ENCODE measurements around the gene CTDSP2. TPM values are rescaled to one million over a fixed set of nuclear protein-coding genes. Genes with fewer than 3 reads are reported as not detected.
"Not testable (repeated sequence)": the region's sequence is repeated elsewhere in the genome, so short reads cannot be mapped to it uniquely, and the experiment has no call there.

The CTDSP2 gene
- polyA plus RNA-seq, 6 donors from 2014 or later: 44.3 to 65.3 (median 53.2) TPM

DNA sequence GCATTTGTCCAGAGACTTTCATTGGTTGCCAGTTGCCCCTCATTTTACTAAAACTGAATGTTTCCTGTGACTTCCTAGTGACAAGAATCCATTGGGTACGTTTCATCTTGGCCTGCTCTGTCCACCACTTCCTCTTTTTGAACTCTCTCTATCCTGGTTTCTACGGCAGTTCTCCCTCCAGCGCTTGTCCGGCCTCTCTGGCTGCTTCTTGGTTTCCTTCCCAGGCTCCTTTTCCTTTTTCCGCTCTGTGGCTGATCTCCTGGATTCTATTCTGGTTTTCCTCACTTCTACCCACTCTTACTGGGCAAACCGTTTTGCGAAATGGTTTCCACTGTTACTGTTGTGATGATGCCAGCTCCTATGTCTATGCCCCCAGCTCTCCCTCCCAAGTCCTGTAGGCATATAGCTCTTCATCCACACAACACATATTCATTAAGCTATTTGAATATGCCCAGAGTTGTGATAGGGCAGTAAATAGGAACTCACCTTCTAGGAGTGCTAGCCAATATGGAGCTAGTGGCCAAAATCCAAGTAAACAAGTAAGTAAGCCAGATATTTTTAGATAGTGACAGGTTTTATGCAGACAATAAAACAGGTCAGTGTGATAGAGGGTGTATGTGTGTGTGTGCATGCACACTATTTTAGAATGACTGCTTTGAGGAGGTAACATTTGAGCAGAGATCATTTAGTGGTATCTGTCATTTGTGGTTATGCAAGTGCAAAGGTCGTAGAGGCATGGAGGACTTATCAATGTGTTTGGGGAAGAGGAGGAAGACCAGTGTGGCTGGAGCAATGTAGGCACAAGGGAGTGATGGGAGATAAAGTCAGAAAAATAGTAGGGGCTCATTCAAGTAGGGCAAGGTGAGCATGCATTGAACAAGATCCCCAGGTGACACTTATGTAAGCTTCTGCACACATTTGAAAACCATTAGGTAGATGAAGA, 27.9 kb upstream of the CTDSP2 start:
- Mint-ChIP-seq H3K4me3 (no peak overlapping the region), H3K27me3 (peaks cover under 1 to 18% (median 13%) of the 10 kb centered on the region in 3 donors), H3K9me3 (peaks cover 0 to 1% (median 0%) of the 10 kb centered on the region in 7 donors), H3K36me3 (no peaks in the 10 kb centered on the region), H3K27ac (no peak overlapping the region), H3K4me1 (peaks cover 7 to 8% (median 7%) of the 10 kb centered on the region in 3 donors)
- ATAC-seq (ENCODE audit: low read depth in 2 of 2) (no peak), DNase-seq (no peak)

DNA sequence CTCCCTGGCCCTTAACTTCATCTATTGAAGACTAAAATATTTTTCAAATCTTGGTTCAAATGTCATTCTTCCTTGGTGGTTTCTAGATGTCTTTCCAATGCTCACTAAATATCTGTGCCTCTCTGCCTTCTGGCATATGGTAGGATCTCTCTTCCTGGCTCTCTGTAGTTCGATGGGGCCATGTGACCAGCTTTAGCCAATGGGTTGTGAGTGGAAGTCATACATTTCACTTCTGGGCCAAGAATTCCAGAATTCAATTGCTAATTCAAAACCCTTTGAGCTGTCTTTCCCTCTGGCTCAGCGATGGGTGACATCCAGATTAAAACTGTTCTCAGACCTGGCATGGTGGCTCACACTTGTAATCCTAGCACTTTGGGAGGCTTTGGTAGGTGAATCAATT, 25.8 kb upstream of the CTDSP2 start:
- no peak overlapping the region for H3K4me3 Mint-ChIP-seq
- peaks cover 7 to 8% (median 7%) of the 10 kb centered on the region in 3 donors for H3K4me1 Mint-ChIP-seq
- H3K9me3 Mint-ChIP-seq: peaks cover 0 to 1% (median 0%) of the 10 kb centered on the region in 7 donors
- H3K27ac Mint-ChIP-seq: no peak overlapping the region
- ATAC-seq (ENCODE audit: low read depth in 2 of 2) (no peak), DNase-seq (no peak)
- H3K36me3 Mint-ChIP-seq: no peaks in the 10 kb centered on the region
- peaks cover 19 to 30% (median 25%) of the 10 kb centered on the region in 3 donors for H3K27me3 Mint-ChIP-seq

- H3K4me3 Mint-ChIP-seq: no peak overlapping the region
- H3K36me3 Mint-ChIP-seq: no peaks in the 10 kb centered on the region
- ATAC-seq (ENCODE audit: low read depth in 2 of 2) (no peak), DNase-seq (no peak)
- H3K4me1 Mint-ChIP-seq: peaks cover 8 to 11% (median 8%) of the 10 kb centered on the region in 3 donors
- peaks cover 0 to 1% (median 0%) of the 10 kb centered on the region in 7 donors for H3K9me3 Mint-ChIP-seq
- no peak overlapping the region for H3K27ac Mint-ChIP-seq
- H3K27me3 Mint-ChIP-seq: peaks cover 29 to 46% (median 34%) of the 10 kb centered on the region in 3 donors
Observed at GRCh38 chr12:57869927-57870318, 23.4 kb upstream of the CTDSP2 start.

GRCh38 chr12:57869298-57869926, 22.9 kb upstream of the CTDSP2 start:
- Mint-ChIP-seq H3K9me3 (peaks cover 0 to 1% (median 0%) of the 10 kb centered on the region in 7 donors), H3K4me1 (peaks cover 4 to 10% (median 9%) of the 10 kb centered on the region in 3 donors), H3K36me3 (no peaks in the 10 kb centered on the region), H3K4me3 (no peak overlapping the region), H3K27me3 (peaks cover 34 to 51% (median 39%) of the 10 kb centered on the region in 3 donors), H3K27ac (peak overlapping the region in 1 of 6 donors; percentile 15)
- ATAC-seq (ENCODE audit: low read depth in 2 of 2) (no peak), DNase-seq (no peak)

DNA sequence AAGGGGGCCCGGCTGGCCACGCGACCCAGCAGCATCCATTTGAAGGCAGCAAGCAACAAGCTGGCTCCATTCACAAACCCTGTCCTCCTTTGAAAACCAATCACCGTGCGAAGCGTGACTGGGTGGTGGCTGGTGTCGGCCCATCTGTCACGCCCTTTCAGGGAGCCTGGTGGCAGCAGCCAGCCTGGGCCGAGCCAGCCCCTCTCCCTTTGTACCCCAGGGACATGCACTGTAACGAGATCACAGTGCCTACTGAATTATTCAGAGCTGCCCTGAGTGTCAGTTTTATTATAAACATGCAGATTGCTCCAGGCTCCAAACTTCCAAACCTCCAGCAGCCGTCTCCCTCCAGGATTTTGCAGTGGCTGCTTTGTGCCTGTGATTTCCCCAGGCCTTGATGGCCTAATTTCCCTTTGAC, 22.3 kb upstream of the CTDSP2 start:
- Mint-ChIP-seq H3K4me1 (peaks cover 4 to 10% (median 10%) of the 10 kb centered on the region in 3 donors), H3K27me3 (peaks cover 34 to 54% (median 42%) of the 10 kb centered on the region in 3 donors), H3K36me3 (no peaks in the 10 kb centered on the region), H3K4me3 (no peak overlapping the region), H3K9me3 (no peaks in the 10 kb centered on the region), H3K27ac (peak overlapping the region in 1 of 6 donors; percentile 15)
- ATAC-seq (ENCODE audit: low read depth in 2 of 2) (no peak), DNase-seq (no peak)

- no peak for ATAC-seq (ENCODE audit: low read depth in 2 of 2)
- no peak overlapping the region for H3K27ac Mint-ChIP-seq
- H3K4me1 Mint-ChIP-seq: peaks cover 4 to 10% (median 10%) of the 10 kb centered on the region in 3 donors
Observed at GRCh38 chr12:57868221-57868620, 21.7 kb upstream of the CTDSP2 start.

DNA sequence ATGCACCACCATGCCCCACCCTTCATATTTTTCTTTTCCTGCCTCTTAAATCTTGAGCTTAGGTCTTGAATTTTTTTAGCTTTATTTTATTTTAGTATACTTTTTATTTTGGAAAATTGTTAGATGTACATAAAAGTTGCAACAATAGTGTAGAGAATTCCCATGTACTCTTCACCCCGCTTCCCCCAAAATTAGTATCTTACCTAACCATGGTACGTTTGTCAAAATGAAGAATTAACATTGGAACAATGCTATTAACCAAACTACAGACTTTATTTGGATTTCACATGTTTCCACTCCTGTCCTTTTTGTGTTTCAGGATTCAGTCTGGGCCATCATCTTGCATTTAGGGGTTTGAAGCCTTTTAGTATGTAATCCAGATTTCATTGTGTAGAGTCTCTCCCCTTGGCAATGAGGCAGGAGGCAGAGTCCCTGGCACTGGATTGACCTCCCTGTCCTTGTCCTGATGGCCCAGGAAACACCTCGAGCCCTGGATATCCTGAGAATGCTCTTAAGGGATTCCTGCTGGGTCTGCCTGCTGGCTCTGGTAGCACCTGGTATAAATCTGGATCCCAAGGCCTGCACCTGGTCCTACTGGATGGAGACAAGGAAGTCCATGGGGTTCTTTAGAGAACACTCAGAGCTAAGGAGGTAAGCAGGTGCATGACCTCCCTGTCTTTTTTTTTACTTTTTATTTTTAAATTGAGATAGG, 19.9 kb upstream of the CTDSP2 start:
- no peaks in the 10 kb centered on the region for H3K9me3 Mint-ChIP-seq
- ATAC-seq (ENCODE audit: low read depth in 2 of 2) (no peak), DNase-seq (no peak)
- H3K27me3 Mint-ChIP-seq: peaks cover 31 to 61% (median 53%) of the 10 kb centered on the region in 3 donors
- no peak overlapping the region for H3K27ac Mint-ChIP-seq
- H3K4me1 Mint-ChIP-seq: peaks cover 4 to 10% (median 10%) of the 10 kb centered on the region in 3 donors
- peak overlapping the region in 3 of 8 donors; percentile 20 to 88 (median 37) for H3K4me3 Mint-ChIP-seq
- H3K36me3 Mint-ChIP-seq: no peaks in the 10 kb centered on the region

More at GRCh38 chr12:57868221-57868620, 21.7 kb upstream of the CTDSP2 start:
- no peak for DNase-seq
- Mint-ChIP-seq H3K9me3 (no peaks in the 10 kb centered on the region), H3K4me3 (no peak overlapping the region), H3K36me3 (no peaks in the 10 kb centered on the region), H3K27me3 (peaks cover 34 to 61% (median 49%) of the 10 kb centered on the region in 3 donors)

DNA sequence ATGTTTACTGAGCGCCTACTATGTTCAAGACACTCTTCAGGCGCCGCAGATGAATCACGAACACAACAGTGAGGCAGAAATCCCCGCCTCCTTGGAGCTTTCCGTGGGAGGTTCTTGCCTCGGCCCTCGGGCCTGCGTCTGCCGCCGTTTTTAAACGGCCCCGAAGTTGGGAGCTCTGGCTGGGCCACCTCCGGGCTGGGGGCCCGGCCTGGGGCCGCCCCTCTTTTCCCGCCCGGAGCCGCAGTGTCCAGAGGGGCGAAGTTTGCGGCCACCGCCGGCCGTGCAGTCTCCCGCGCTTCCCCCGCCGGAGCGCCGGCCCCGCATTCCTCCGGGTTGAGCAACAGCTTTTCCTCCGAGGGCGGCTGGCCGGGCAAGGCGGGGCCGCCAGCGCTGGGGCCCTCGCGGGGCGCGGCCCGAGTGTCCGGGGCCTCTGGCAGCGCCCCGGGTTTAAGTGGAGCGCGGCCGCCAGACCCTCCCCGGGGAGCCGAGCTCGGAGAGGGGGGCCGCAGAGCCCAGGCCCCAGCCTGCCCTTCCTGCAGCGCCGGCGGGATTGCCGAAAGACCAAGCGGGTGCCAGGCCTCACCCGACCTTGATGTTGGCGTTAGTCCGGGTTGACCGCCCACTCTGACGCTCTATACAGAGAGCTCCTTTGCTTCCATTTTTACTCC, 18.7 kb upstream of the CTDSP2 start:
- Mint-ChIP-seq H3K9me3 (no peaks in the 10 kb centered on the region), H3K4me1 (peaks cover 4 to 10% (median 10%) of the 10 kb centered on the region in 3 donors), H3K27me3 (peaks cover 34 to 65% (median 58%) of the 10 kb centered on the region in 3 donors), H3K36me3 (no peaks in the 10 kb centered on the region), H3K27ac (peak overlapping the region in 4 of 6 donors; percentile 54 to 85 (median 73)), H3K4me3 (peak overlapping the region; percentile 79 to 90 (median 86))
- no peak for DNase-seq
- ATAC-seq (ENCODE audit: low read depth in 2 of 2): peak; percentile 73 to 80

DNA sequence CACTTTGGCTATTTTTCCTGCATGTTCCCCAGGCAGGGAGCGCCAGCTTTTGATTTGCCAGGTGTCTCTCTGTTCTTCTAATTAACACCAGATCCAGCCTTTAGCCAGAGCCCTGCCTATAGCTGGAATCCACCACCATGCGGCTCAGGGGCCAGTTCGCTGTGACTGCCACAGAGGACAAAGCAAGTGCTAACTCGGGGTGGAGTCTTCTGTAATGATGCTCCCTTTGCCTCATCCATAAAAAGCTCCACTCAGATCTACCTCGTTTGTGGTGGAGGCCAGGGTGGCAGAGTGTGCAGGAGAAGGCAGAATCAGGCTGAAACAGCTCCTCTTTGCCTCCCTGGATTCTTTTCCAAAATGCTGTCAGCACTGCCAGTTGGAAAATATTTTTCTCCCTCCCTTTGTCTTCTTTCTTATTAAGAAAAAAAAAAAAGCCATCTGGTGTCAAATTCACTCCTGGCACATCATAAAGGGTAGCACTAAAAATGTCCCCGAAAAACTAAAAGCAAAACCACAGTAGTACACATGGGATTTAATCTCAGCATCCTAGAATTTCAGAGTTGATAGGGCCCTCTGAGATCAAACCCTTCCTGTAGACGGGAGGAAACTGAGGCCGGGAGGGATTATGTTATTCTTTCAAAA, 18.0 kb upstream of the CTDSP2 start:
- H3K9me3 Mint-ChIP-seq: no peaks in the 10 kb centered on the region
- peaks cover 41 to 71% (median 63%) of the 10 kb centered on the region in 3 donors for H3K27me3 Mint-ChIP-seq
- H3K4me3 Mint-ChIP-seq: peak overlapping the region; percentile 41 to 89 (median 80)
- H3K4me1 Mint-ChIP-seq: peaks cover 4 to 10% (median 10%) of the 10 kb centered on the region in 3 donors
- H3K27ac Mint-ChIP-seq: peak overlapping the region in 1 of 6 donors; percentile 85
- ATAC-seq (ENCODE audit: low read depth in 2 of 2) (peak in 1 of 2 donors; percentile 13), DNase-seq (no peak)
- H3K36me3 Mint-ChIP-seq: no peaks in the 10 kb centered on the region

DNA sequence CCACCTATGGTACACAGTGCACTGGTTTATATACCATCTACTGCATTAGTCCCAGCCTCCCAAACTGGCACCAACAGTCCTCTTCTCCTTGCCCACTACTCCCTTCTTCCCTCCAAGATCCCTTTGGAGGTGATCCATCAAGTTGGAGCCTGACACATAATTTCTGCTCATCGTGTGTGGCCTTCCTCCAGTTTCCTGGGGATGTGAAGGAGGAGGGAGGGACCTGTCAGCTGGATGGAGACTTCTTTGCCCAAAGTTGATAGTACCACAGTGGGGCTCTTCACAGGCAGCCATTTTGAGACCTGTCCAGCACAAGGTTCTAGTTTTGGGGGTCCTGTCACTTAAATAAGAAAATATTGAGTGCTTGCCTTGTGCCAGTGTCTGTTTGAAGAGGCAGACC, 17.1 kb upstream of the CTDSP2 start:
- Mint-ChIP-seq H3K27ac (no peak overlapping the region), H3K4me1 (peaks cover 4 to 10% (median 10%) of the 10 kb centered on the region in 3 donors), H3K36me3 (no peaks in the 10 kb centered on the region), H3K4me3 (peak overlapping the region in 3 of 8 donors; percentile 9 to 41 (median 40)), H3K9me3 (no peaks in the 10 kb centered on the region), H3K27me3 (peaks cover 41 to 72% (median 62%) of the 10 kb centered on the region in 3 donors)
- ATAC-seq (ENCODE audit: low read depth in 2 of 2): no peak
- DNase-seq: no peak

- H3K4me3 Mint-ChIP-seq: peak overlapping the region in 1 of 8 donors; percentile 17
- peaks cover 4 to 10% (median 10%) of the 10 kb centered on the region in 3 donors for H3K4me1 Mint-ChIP-seq
- DNase-seq (no peak), ATAC-seq (ENCODE audit: low read depth in 2 of 2) (no peak)
- H3K36me3 Mint-ChIP-seq: peaks cover 0 to 2% of the 10 kb centered on the region in 2 donors
- peaks cover 31 to 59% (median 50%) of the 10 kb centered on the region in 3 donors for H3K27me3 Mint-ChIP-seq
- H3K27ac Mint-ChIP-seq: no peak overlapping the region
- peaks cover 0 to 2% (median 0%) of the 10 kb centered on the region in 7 donors for H3K9me3 Mint-ChIP-seq
Observed at GRCh38 chr12:57861967-57862366, 15.4 kb upstream of the CTDSP2 start.

- not testable (repeated sequence) for H3K9me3 Mint-ChIP-seq; DNase-seq; H3K36me3 Mint-ChIP-seq; H3K4me3 Mint-ChIP-seq; ATAC-seq (ENCODE audit: low read depth in 2 of 2); H3K27ac Mint-ChIP-seq
- Mint-ChIP-seq H3K27me3 (peaks cover 41 to 63% (median 51%) of the 10 kb centered on the region in 3 donors), H3K4me1 (peaks cover 4 to 10% (median 10%) of the 10 kb centered on the region in 3 donors)
Observed at GRCh38 chr12:57860883-57861282, 14.4 kb upstream of the CTDSP2 start.

All from naive B cell (primary cell).